SK-N-DZ (cell line): ENCODE results near the gene EPHA3.

Source experiments
- DNase-seq: peaks from one replicate; pipeline ENCODE4 v3.0.0-alpha.2; 2015; ENCODE audit warnings: low spot score

The EPHA3 gene

GRCh38 chr3:89144080-89144479 is 36.7 kb downstream of the EPHA3 start:
- no peak for DNase-seq

- no peak for DNase-seq
Measured at GRCh38 chr3:89145995-89146394, 38.6 kb downstream of the EPHA3 start.

GRCh38 chr3:89154416-89154815 is 47.0 kb downstream of the EPHA3 start:
- DNase-seq, result no peak

- DNase-seq, result no peak
Measured at GRCh38 chr3:89155811-89156210, 48.4 kb downstream of the EPHA3 start.

- no peak for DNase-seq
Measured at GRCh38 chr3:89157575-89157974, 50.2 kb downstream of the EPHA3 start.

GRCh38 chr3:89159605-89160004 is 52.2 kb downstream of the EPHA3 start:
- no peak for DNase-seq

- no peak for DNase-seq
Measured at GRCh38 chr3:89164774-89165173, 57.4 kb downstream of the EPHA3 start.

- no peak for DNase-seq
Measured at GRCh38 chr3:89165636-89166263, 58.3 kb downstream of the EPHA3 start.

- no peak for DNase-seq
Measured at GRCh38 chr3:89171687-89172545, 64.5 kb downstream of the EPHA3 start.

- DNase-seq, result no peak
Measured at GRCh38 chr3:89173546-89173945, 66.1 kb downstream of the EPHA3 start.

- DNase-seq, result no peak
Measured at GRCh38 chr3:89179355-89180001, 72.1 kb downstream of the EPHA3 start.

GRCh38 chr3:89180334-89180733 is 72.9 kb downstream of the EPHA3 start:
- no peak for DNase-seq

GRCh38 chr3:89182056-89182455 is 74.6 kb downstream of the EPHA3 start:
- DNase-seq, result no peak

GRCh38 chr3:89184151-89184995 is 77.0 kb downstream of the EPHA3 start:
- DNase-seq, result no peak

GRCh38 chr3:89186456-89186855 is 79.0 kb downstream of the EPHA3 start:
- no peak for DNase-seq

GRCh38 chr3:89198591-89198990 is 91.2 kb downstream of the EPHA3 start:
- no peak for DNase-seq

- no peak for DNase-seq
Measured at GRCh38 chr3:89212619-89213018, 105.2 kb downstream of the EPHA3 start.

- DNase-seq, result no peak
Measured at GRCh38 chr3:89216016-89216739, 108.8 kb downstream of the EPHA3 start.

- DNase-seq, result no peak
Measured at GRCh38 chr3:89217148-89217685, 109.8 kb downstream of the EPHA3 start.

GRCh38 chr3:89221924-89222323 is 114.5 kb downstream of the EPHA3 start:
- no peak for DNase-seq

- no peak for DNase-seq
Measured at GRCh38 chr3:89223188-89223587, 115.8 kb downstream of the EPHA3 start.
